Parathyroid adenoma (tissue), 2 donors: Measurements from ENCODE around the gene RNASET2.
"Not testable (repeated sequence)": the region's sequence is repeated elsewhere in the genome, so short reads cannot be mapped to it uniquely, and the experiment has no call there.

Experiments used
- H2AFZ ChIP-seq: fragments of 300-600 bp; sonication (generic); one replicate; pipeline ENCODE4 v1.7.0; 2017; ENCODE audit warnings: antibody characterized with exemption, mild to moderate bottlenecking
- H3K27ac ChIP-seq: fragments of 300-600 bp; sonication (generic); one replicate; pipeline ENCODE4 v1.7.0; 2017
- H3K27me3 ChIP-seq: fragments of 300-600 bp; sonication (generic); one replicate; pipeline ENCODE4 v1.7.0; 2017; ENCODE audit warnings: low read length; ENCODE audit not compliant: control insufficient read depth, insufficient read depth
- H3K36me3 ChIP-seq: fragments of 300-600 bp; sonication (generic); one replicate; pipeline ENCODE4 v1.7.0; 2017; ENCODE audit warnings: low read length; ENCODE audit not compliant: control insufficient read depth, insufficient read depth
- H3K4me1 ChIP-seq: fragments of 300-600 bp; sonication (generic); one replicate; pipeline ENCODE4 v1.7.0; 2017; ENCODE audit warnings: control low read depth
- H3K4me2 ChIP-seq: fragments of 300-600 bp; sonication (generic); one replicate; pipeline ENCODE4 v1.7.0; 2017; ENCODE audit warnings: low read length
- H3K4me3 ChIP-seq: fragments of 300-600 bp; sonication (generic); one replicate; pipeline ENCODE4 v1.7.0; 2017; ENCODE audit warnings: low read depth, low read length
- H3K79me2 ChIP-seq: fragments of 300-600 bp; sonication (generic); one replicate; pipeline ENCODE4 v1.7.0; 2017; ENCODE audit warnings: control low read depth
- H3K9ac ChIP-seq: fragments of 300-600 bp; sonication (generic); one replicate; pipeline ENCODE4 v1.7.0; 2017; ENCODE audit warnings: mild to moderate bottlenecking
- H3K9me3 ChIP-seq: fragments of 300-600 bp; sonication (generic); one replicate; pipeline ENCODE4 v1.7.0; 2017; ENCODE audit warnings: low read length; ENCODE audit not compliant: control insufficient read depth
- CTCF ChIP-seq: fragments of 300-600 bp; sonication (generic); IDR thresholded peaks from one replicate; pipeline ENCODE4 v1.7.0; 2017; ENCODE audit warnings: antibody characterized with exemption, mild to moderate bottlenecking
- donor health status: primary hyperparathyroidism.

Gene RNASET2

GRCh38 chr6:166901626-166902025, 54.7 kb downstream of the RNASET2 start:
- H3K4me1 ChIP-seq, result no peaks in the 10 kb centered on the region
- H3K79me2 ChIP-seq, result no peaks in the 10 kb centered on the region
- TF ChIP-seq CTCF, result no peak
- no peak overlapping the region for H3K4me2 ChIP-seq
- no peak overlapping the region for H3K4me3 ChIP-seq
- H2AFZ ChIP-seq, result no peak overlapping the region
- no peak overlapping the region for H3K27ac ChIP-seq
- H3K9me3 ChIP-seq, result no peaks in the 10 kb centered on the region
- H3K36me3 ChIP-seq, result no peaks in the 10 kb centered on the region
- H3K27me3 ChIP-seq, result no peaks in the 10 kb centered on the region
- no peak overlapping the region for H3K9ac ChIP-seq

- Histone ChIP-seq H3K4me3 (no peak overlapping the region), H3K4me1 (no peaks in the 10 kb centered on the region), H3K4me2 (no peak overlapping the region), H3K9ac (no peak overlapping the region), H3K36me3 (no peaks in the 10 kb centered on the region), H3K27ac (no peak overlapping the region), H2AFZ (no peak overlapping the region), H3K9me3 (no peaks in the 10 kb centered on the region), H3K27me3 (no peaks in the 10 kb centered on the region), H3K79me2 (no peaks in the 10 kb centered on the region)
- TF ChIP-seq CTCF, result no peak
These were observed 55.3 kb downstream of the RNASET2 start for GRCh38 chr6:166900956-166901607.

GRCh38 chr6:166900130-166900708, 56.1 kb downstream of the RNASET2 start:
- Histone ChIP-seq H3K9ac (no peak overlapping the region), H3K27ac (no peak overlapping the region), H3K79me2 (no peaks in the 10 kb centered on the region), H2AFZ (no peak overlapping the region), H3K4me2 (no peak overlapping the region), H3K36me3 (no peaks in the 10 kb centered on the region), H3K27me3 (no peaks in the 10 kb centered on the region), H3K9me3 (no peaks in the 10 kb centered on the region), H3K4me3 (no peak overlapping the region), H3K4me1 (no peaks in the 10 kb centered on the region)
- no peak for TF ChIP-seq CTCF

GRCh38 chr6:166898910-166899309, 57.4 kb downstream of the RNASET2 start:
- no peaks in the 10 kb centered on the region for H3K4me1 ChIP-seq
- H3K4me3 ChIP-seq, result no peak overlapping the region
- H3K9ac ChIP-seq, result no peak overlapping the region
- H2AFZ ChIP-seq, result no peak overlapping the region
- H3K9me3 ChIP-seq, result no peaks in the 10 kb centered on the region
- no peak for TF ChIP-seq CTCF
- no peak overlapping the region for H3K4me2 ChIP-seq
- no peaks in the 10 kb centered on the region for H3K36me3 ChIP-seq
- no peaks in the 10 kb centered on the region for H3K27me3 ChIP-seq
- H3K27ac ChIP-seq, result no peak overlapping the region
- no peaks in the 10 kb centered on the region for H3K79me2 ChIP-seq

GRCh38 chr6:166894614-166895013, 61.7 kb downstream of the RNASET2 start:
- not testable (repeated sequence) for H3K9ac ChIP-seq, H3K27ac ChIP-seq, H3K79me2 ChIP-seq, H2AFZ ChIP-seq, H3K36me3 ChIP-seq, H3K27me3 ChIP-seq, H3K4me2 ChIP-seq, H3K4me3 ChIP-seq, H3K4me1 ChIP-seq, H3K9me3 ChIP-seq

- H3K4me2 ChIP-seq, H3K27ac ChIP-seq, H3K27me3 ChIP-seq, H2AFZ ChIP-seq, H3K36me3 ChIP-seq, H3K79me2 ChIP-seq, H3K4me3 ChIP-seq, H3K4me1 ChIP-seq, H3K9ac ChIP-seq, H3K9me3 ChIP-seq: not testable (repeated sequence)
These were observed 63.9 kb downstream of the RNASET2 start for GRCh38 chr6:166892472-166892871.

GRCh38 chr6:166886773-166887172, 69.6 kb downstream of the RNASET2 start:
- H3K27ac ChIP-seq, H2AFZ ChIP-seq, H3K79me2 ChIP-seq, H3K36me3 ChIP-seq, H3K27me3 ChIP-seq, H3K4me2 ChIP-seq, H3K9me3 ChIP-seq, H3K4me1 ChIP-seq, H3K9ac ChIP-seq, H3K4me3 ChIP-seq: not testable (repeated sequence)

- H3K4me1 ChIP-seq, H2AFZ ChIP-seq, H3K9me3 ChIP-seq, H3K36me3 ChIP-seq, H3K79me2 ChIP-seq, H3K9ac ChIP-seq, H3K4me3 ChIP-seq, H3K27ac ChIP-seq, H3K27me3 ChIP-seq, H3K4me2 ChIP-seq: not testable (repeated sequence)
These were observed 71.4 kb downstream of the RNASET2 start for GRCh38 chr6:166884958-166885357.
